GM12874 (cell line): Measurements from ENCODE around the gene GHITM.
A peak's percentile ranks its signal among the peaks of the same experiment; 100 is the strongest.

Source experiments
- CTCF ChIP-seq: IDR thresholded peaks from 2 replicates; pipeline ENCODE4 v1.5.1; 2011; ENCODE audit warnings: low read depth, mild to moderate bottlenecking, control low read depth, low read length, moderate library complexity; ENCODE audit not compliant: insufficient read depth

Gene GHITM

GRCh38 chr10:84138478-84139125, 707 bp upstream of the GHITM start:
- TF ChIP-seq CTCF: no peak

DNA sequence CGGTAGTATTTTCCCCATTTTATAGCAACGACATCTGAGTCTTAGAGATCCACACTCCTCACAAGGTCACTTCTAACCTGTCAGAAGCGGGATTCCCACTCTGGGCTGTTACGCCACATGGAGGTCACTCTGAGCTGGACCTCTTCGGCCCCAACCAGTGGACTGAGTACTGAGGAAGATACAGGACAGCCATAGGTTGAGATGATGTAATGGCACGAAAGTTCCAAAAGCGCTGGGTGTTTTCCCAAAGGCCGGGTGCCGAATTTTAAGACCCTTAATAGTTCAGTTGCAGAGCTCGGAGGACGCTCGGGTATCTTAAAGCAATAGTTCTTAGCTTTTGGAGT, 699 bp downstream of the GHITM start:
- TF ChIP-seq CTCF: no peak

GRCh38 chr10:84147347-84147746, 8.0 kb downstream of the GHITM start:
- TF ChIP-seq CTCF: no peak

- TF ChIP-seq CTCF: peak; percentile 58
Measured at GRCh38 chr10:84148006-84148597, 8.8 kb downstream of the GHITM start.

- TF ChIP-seq CTCF: no peak
Measured at GRCh38 chr10:84149854-84150253, 10.5 kb downstream of the GHITM start.

GRCh38 chr10:84152769-84153168, 13.5 kb downstream of the GHITM start:
- TF ChIP-seq CTCF: no peak

DNA sequence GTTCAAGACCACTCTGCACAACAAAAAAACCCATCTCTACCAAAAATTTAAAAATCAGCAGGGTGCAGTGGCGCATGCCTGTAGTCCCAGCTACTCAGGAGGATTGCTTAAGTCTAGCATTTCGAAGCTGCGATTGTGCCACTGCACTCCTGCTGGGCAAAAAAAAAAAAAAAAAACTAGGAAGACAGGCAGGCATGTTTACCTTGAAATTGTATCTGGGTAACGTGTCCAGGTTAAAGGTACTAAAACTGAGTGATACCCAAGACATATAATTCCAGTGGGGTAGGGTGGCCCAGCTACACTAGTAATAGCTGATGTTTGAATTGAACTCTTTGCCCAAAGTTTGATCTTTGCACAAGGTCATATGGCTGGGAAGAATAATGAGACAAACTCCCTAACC, 16.2 kb downstream of the GHITM start:
- TF ChIP-seq CTCF: no peak
